GM12892 (cell line): ENCODE measurements around the gene MRPL44.
"Not testable (repeated sequence)": the region's sequence is repeated elsewhere in the genome, so short reads cannot be mapped to it uniquely, and the experiment has no call there.

Experiments used
- POLR2AphosphoS5 ChIP-seq: IDR thresholded peaks from 2 replicates; pipeline ENCODE4 v1.6.1; 2011; ENCODE audit warnings: low read depth, low read length, control low read depth
- TAF1 ChIP-seq: IDR thresholded peaks from 2 replicates; pipeline ENCODE4 v1.6.1; 2011; ENCODE audit warnings: low read depth, mild to moderate bottlenecking, control low read depth, low read length, borderline replicate concordance

DNA sequence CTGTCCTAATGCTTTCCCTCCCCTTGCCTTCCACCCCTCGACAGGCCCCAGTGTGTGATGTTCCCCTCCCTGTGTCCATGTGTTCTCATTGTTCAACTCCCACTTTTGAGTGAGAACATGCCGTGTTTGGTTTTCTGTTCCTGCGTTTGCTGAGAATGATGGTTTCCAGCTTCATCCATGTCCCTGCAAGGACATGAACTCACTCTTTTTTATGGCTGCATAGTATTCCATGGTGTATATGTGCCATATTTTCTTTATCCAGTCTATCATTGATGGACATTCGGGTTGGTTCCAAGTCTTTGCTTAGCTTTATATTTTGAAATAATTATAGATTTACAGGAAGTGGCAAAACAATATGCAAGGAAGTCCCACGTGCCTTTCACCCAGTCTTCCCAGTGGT, 43.4 kb downstream of the MRPL44 start:
- TF ChIP-seq POLR2AphosphoS5, TAF1: not testable (repeated sequence)
